ENCODE results near the gene OR51G2.

Gene OR51G2

GRCh38 chr11:4924239-4924638 lies 5.1 kb upstream of the OR51G2 start, which contains the start of gene OR51G1:
TSS of gene OR51G1 (minus strand) at chr11:4924339. CDS start at chr11:4924339, 0 bp downstream.
- H3K36me3 ChIP-seq (ENCODE audit: insufficient read depth): no peaks in the 10 kb centered on the region
- no peaks in the 10 kb centered on the region for H3K79me2 ChIP-seq (ENCODE audit: insufficient read depth, low read depth)
- H3K27ac ChIP-seq: no peak within 1 kb of the TSS
- H4K20me1 ChIP-seq (ENCODE audit: insufficient read depth): no peaks in the 10 kb centered on the region
- TF ChIP-seq CTCF (conservative IDR thresholded peaks at IDR 0.05; ENCODE audit: low read depth, low read length): no peak
- H2AFZ ChIP-seq (ENCODE audit: low read depth): no peak within 1 kb of the TSS
- no peak within 1 kb of the TSS for H3K4me3 ChIP-seq (IDR thresholded peaks at IDR 0.05; ENCODE audit: insufficient read depth, low read depth, low read length)
- no peaks in the 10 kb centered on the region for H3K27me3 ChIP-seq (ENCODE audit: insufficient read depth, low read depth)
- H3K4me1 ChIP-seq (ENCODE audit: low read depth, poor library complexity, severe bottlenecking): no peaks in the 10 kb centered on the region
- no peak within 1 kb of the TSS for H3K9ac ChIP-seq
- H3K4me2 ChIP-seq: no peak within 1 kb of the TSS

GRCh38 chr11:4922304-4922703 lies 3.2 kb upstream of the OR51G2 start:
- Histone ChIP-seq H3K4me3 (IDR thresholded peaks at IDR 0.05; ENCODE audit: insufficient read depth, low read depth, low read length) (no peak overlapping the region), H3K79me2 (ENCODE audit: insufficient read depth, low read depth) (no peaks in the 10 kb centered on the region), H3K27me3 (ENCODE audit: insufficient read depth, low read depth) (no peaks in the 10 kb centered on the region), H3K27ac (no peak overlapping the region), H2AFZ (ENCODE audit: low read depth) (no peak overlapping the region), H3K9ac (no peak overlapping the region), H4K20me1 (ENCODE audit: insufficient read depth) (no peaks in the 10 kb centered on the region), H3K4me2 (no peak overlapping the region), H3K4me1 (ENCODE audit: low read depth, poor library complexity, severe bottlenecking) (no peaks in the 10 kb centered on the region), H3K36me3 (ENCODE audit: insufficient read depth) (no peaks in the 10 kb centered on the region)
- no peak for TF ChIP-seq CTCF (conservative IDR thresholded peaks at IDR 0.05; ENCODE audit: low read depth, low read length)

- no peak for TF ChIP-seq CTCF (conservative IDR thresholded peaks at IDR 0.05; ENCODE audit: low read depth, low read length)
- Histone ChIP-seq H3K27ac (no peak overlapping the region), H3K4me2 (no peak overlapping the region), H4K20me1 (ENCODE audit: insufficient read depth) (no peaks in the 10 kb centered on the region), H3K79me2 (ENCODE audit: insufficient read depth, low read depth) (no peaks in the 10 kb centered on the region), H3K4me1 (ENCODE audit: low read depth, poor library complexity, severe bottlenecking) (no peaks in the 10 kb centered on the region), H3K9ac (no peak overlapping the region), H3K36me3 (ENCODE audit: insufficient read depth) (no peaks in the 10 kb centered on the region), H3K27me3 (ENCODE audit: insufficient read depth, low read depth) (no peaks in the 10 kb centered on the region), H2AFZ (ENCODE audit: low read depth) (no peak overlapping the region), H3K4me3 (IDR thresholded peaks at IDR 0.05; ENCODE audit: insufficient read depth, low read depth, low read length) (no peak overlapping the region)
Measured at GRCh38 chr11:4921796-4922195, 2.6 kb upstream of the OR51G2 start.

- H3K4me1 ChIP-seq (ENCODE audit: low read depth, poor library complexity, severe bottlenecking): no peaks in the 10 kb centered on the region
- no peaks in the 10 kb centered on the region for H3K36me3 ChIP-seq (ENCODE audit: insufficient read depth)
- no peak for TF ChIP-seq CTCF (conservative IDR thresholded peaks at IDR 0.05; ENCODE audit: low read depth, low read length)
- no peaks in the 10 kb centered on the region for H4K20me1 ChIP-seq (ENCODE audit: insufficient read depth)
- H3K27ac ChIP-seq: no peak overlapping the region
- no peak overlapping the region for H3K9ac ChIP-seq
- no peak overlapping the region for H3K4me2 ChIP-seq
- no peaks in the 10 kb centered on the region for H3K79me2 ChIP-seq (ENCODE audit: insufficient read depth, low read depth)
- no peak overlapping the region for H3K4me3 ChIP-seq (IDR thresholded peaks at IDR 0.05; ENCODE audit: insufficient read depth, low read depth, low read length)
- H2AFZ ChIP-seq (ENCODE audit: low read depth): no peak overlapping the region
- no peaks in the 10 kb centered on the region for H3K27me3 ChIP-seq (ENCODE audit: insufficient read depth, low read depth)
Measured at GRCh38 chr11:4916581-4916980, 2.6 kb downstream of the OR51G2 start.

Measured in KMS-11 (cell line).